GM18519 (cell line): ENCODE results near the gene TMEM87A.
A peak's percentile ranks its signal among the peaks of the same experiment; 100 is the strongest.

Experiments
- ATAC-seq: cut with Tn5 transposase; IDR thresholded peaks from one replicate; pipeline ENCODE4 v1.9.1; 2021; ENCODE audit warnings: mild to moderate bottlenecking, moderate library complexity; ENCODE audit not compliant: unreplicated experiment, low FRiP score

Gene TMEM87A

GRCh38 chr15:42210696-42211095 is 62.5 kb downstream of the TMEM87A start:
- no peak for ATAC-seq

DNA sequence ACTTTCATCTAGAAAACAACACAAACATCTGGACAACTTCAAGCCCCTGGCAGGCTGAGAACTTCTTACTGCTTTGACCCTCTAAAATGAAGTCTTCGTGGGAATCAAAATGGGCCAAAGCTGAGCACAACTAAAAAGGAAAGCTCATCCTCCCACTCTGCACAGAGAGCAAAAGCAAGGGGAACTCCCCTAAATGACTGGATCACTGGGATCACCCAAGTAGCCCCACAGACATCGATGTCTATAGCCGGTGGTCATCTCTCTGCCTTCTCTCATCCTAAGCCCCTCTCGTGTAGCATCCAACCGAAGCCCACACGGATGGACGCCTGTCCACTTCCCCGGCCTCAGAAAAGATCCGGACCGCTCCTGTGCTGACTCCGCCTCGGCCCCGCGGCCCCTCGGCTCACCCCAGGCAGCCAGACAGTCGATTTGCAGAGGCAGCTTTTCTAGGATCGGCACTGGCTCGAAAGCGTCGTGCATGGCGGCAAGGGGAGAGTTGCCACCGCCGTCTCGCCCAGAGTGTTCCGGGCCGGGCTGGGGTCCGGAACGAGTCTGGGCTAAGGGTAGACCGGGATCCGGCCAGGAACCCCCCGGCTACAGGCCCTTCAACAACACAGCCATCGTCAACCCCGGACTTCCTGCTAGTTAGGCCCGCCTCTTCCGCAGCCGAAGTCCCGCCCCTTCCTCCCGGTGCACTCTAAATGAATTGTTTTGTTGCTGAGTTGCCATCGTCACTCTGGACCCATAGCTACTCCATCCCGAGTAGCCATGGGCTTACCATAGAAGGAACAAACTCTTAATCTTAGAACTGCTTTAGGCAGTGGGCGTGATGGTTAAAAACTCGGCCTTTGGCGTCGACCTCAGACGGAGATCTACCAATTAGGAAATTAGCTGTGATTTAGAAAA is 65.3 kb downstream of the TMEM87A start, which contains the start of gene VPS39:
VPS39 (minus strand) TSS at position 631 of the 906 bp plus-strand sequence; CDS start at position 480, 151 bp downstream.
- peak; percentile 60 for ATAC-seq

DNA sequence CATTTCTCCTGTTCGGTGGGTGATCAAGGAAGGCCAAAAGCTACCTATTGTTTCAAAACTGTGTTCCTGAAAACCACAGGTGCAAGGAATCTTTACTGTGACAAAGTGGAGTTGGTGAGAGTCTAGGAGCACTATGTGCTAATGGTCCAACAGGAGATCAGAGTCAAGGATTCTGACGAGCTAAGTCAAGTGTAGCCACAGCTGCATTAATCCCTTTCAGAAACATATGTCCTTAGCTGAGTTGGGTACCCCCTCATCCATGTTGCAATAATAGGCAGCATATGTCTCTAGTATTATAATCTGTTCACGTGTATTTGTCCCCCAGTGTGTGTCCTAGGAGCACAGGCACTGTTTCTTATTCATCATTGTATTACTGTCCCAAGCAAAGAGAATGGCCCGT is 66.8 kb downstream of the TMEM87A start:
- ATAC-seq, result no peak

- ATAC-seq, result no peak
Observed at GRCh38 chr15:42203891-42204290, 69.3 kb downstream of the TMEM87A start.

DNA sequence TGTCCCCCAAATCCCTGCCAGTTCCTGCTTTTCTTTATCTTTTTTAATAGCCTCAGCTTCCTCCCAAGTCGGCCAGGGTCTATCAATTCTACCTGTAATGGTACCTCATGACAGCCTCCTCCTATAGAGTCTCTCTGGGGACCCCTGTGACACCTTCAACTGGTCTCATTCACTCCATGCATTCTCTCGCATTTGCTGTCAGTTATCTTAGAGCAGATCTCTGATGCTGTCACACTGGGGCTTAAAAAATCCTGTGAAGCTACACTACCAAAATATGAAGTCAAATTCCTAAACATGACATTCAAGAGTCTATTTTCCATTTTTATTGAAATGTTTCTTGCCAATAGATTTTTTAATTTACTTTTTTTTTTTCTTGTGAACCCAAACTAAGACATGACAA is 70.6 kb downstream of the TMEM87A start:
- no peak for ATAC-seq

GRCh38 chr15:42201801-42202200 is 71.4 kb downstream of the TMEM87A start:
- ATAC-seq, result no peak

DNA sequence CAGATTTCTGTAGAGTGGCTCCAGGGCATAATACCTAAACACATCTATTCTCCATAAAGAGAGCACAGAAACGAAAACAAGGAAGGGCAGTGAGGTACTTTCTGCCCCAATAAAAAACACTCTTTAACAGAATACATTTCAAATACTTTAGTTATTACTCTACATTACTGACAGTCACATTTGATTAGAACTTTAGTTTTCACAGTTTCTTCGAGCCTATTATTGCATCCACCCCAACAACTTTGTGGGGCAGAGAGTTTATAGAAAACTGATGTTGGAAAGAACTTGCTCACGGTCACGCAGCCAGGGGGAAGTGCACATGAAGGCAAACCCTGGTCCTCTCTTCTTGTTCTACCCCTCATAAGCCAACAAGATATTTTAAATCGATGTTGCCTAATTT is 74.1 kb downstream of the TMEM87A start:
- no peak for ATAC-seq

DNA sequence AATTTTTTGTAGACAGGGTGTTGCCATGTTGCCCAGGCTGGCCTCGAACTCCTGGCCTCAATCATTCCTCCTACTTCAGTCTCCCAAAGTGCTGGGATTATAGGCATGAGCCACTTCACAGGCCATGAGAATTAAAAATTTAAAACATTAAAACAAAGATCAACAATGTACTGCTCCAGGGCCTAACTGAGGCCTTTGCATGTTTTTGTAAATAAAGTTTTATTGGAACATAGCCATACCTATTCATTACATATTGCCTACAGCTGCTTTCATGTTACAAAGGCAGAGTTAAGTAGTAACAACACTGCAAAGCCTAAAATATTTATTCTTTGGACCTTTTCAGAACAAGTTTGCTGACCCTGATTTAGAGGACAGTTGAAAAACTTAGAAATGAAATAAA is 74.7 kb downstream of the TMEM87A start:
- ATAC-seq, result no peak

- ATAC-seq, result no peak
Observed at GRCh38 chr15:42194513-42194912, 78.7 kb downstream of the TMEM87A start.

GRCh38 chr15:42193383-42193782 is 79.8 kb downstream of the TMEM87A start:
- ATAC-seq, result no peak

DNA sequence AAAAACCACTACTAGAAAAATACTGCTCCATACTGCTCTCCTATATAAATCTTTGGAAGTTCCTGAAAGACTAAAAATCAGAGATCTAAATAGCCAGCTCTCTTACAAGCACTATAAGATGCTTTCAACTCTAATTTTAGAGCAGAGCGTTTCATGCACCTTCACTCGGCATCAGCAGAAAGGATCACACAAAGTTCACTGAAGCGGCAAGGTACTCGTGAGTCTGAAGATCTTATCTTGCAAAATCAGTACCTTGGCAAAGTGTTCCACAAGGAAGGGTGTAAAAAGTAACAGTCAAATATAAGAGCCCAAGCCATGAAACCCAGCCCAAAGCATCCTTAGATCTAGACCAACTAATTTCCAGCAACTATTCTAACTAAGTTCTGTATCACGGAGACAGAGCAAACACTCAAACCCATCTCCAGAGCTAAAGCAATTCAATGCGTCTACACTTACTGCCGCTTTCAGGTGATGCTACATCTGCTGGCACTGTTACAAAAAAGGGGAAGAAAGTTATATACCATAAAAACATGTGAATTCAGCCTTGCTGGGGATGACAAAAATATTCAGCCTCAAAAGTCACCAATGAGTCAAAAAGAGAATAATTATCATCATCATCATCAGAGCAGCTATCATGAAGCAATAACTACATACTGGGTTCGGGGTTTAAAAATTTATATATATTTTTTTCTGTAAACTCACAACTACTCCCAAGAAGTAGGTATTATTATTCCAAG is 81.5 kb downstream of the TMEM87A start:
- ATAC-seq, result no peak

DNA sequence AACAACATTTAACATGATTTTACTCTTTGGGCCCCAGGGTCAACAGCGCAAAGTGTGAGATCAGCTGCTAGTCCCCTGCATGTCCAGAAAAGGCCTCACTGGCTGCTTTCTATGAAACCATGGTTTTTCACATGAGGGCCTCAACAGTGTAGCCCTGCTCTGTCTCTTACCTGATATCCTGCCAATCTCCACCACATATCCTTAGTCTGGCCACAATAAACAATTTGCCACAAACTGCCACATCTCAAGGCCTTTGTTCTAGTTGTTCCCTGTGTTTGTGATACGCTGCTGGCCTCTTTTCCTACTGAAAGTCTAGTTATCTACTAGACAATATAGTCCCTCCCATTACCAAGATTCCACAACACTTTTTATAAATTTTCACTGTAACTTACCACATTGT is 82.9 kb downstream of the TMEM87A start:
- ATAC-seq, result no peak

- ATAC-seq, result no peak
Observed at GRCh38 chr15:42185801-42186200, 87.4 kb downstream of the TMEM87A start.

GRCh38 chr15:42184736-42185135 is 88.5 kb downstream of the TMEM87A start:
- ATAC-seq, result no peak

DNA sequence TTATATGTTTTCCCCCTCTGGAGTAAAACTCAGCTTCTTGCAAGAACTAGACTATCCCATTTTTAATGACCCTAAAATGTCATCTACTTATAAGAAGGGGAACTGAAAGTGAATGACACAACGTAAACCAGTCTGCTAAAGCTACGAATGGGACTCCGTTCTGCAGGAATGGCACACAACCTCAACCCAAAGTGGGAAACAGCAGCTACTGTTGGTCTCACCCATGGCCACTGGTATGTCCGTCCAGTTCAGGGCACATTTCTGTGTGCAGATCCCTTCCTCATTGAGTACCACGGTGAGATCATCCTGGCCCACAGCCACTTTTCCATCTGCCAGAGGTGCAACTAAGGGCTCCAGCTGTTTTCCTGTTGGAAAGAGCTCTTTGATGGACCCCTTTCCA is 88.9 kb downstream of the TMEM87A start:
- no peak for ATAC-seq

DNA sequence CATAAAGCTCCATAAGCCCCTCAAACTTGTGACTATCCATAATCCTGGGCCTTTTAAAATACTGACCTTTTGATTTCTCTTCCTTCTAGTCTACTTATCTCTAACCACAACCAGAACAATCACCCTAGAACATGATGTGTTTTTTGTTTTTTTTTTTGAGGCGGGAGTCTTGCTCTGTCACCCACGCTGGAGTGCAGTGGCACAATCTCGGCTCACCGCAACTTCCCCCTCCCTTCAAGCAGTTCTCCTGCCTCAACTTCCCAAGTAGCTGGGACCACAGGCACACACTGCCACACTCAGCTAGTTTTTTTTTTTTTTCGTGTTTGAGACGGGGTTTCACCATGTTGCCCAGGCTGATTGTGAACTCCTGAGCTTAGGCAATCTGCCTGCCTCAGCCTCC is 90.3 kb downstream of the TMEM87A start:
- ATAC-seq, result no peak

DNA sequence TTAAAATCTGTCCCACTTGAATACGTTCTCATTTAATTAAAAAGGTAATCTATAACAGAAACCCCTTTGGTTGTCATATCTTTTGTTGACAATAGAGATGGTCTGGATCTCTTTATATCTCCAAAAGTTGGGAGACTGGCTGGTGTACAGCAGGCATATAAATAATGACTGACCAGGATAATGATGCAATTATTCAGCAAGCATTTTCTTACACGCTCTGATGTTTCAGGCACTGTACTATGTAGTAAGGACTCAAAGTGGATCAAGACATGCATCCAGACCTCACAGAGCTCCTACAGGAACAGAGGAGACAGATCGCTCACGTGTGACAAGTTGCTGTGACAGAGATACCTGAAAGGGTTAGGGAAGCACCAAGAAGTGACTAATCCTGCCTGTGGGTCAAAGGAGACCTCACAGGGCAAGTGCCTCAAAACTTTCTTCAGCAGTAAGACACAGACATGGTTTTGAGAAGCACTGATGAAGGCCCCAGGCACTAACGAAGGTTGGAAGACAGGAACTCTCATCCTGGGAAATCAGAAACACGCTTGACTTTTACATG is 90.8 kb downstream of the TMEM87A start:
- ATAC-seq, result no peak

DNA sequence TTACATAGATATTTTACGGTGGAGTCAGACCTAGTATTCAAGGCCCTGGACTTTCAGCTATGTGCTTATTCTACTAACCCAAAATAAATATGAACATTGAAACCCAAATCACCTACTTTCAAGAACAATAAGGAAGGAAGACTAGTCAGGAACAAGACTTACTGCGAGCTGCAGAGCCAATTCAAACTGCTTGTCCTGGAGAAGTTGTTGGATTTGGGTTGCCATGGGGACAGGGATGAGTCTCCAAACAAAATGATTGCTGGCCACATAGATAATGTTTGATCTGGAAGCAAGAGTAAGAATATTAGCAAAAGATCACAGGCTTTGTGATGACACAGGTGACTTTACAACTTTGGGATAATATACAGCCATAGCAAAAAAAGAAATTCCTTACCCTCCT is 95.2 kb downstream of the TMEM87A start:
- no peak for ATAC-seq

DNA sequence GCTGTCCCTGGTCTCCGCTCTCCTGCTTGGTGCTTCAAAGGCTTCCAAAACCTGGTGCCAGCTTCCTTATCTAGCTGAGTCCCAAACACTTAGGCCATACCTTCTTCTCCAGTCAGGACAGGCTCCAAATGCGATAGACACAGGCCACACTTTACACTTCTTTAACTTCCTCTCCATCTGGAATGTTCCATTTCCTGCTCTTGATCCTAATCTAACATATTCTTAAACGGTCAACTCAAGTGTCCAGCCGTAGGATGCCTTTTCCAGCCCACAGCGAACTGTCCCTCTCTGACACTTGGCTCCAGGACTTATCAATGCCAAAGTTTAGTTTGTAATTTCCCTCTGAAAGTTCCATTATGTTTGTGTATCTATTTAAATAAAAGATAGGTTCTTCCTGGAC is 97.6 kb downstream of the TMEM87A start:
- no peak for ATAC-seq

DNA sequence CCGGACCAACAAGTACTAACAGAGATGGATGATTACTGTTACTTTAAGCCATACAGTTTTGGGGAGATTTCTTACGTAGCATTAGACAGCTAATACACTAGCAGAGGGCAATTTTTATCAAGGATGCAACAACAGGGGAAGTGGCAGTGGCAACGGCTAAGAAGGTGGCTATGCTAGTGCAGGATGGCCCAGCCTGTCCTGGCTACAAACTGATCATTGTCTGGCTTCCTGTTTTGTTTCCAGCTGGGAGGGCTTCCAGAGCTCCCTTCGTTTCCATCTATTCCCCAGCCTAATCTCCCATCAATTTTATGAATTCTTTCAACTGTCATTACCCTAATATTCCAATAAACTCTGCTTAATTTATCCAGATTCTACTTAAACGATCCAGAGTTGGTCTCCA is 100.8 kb downstream of the TMEM87A start:
- ATAC-seq, result no peak

- ATAC-seq, result no peak
Observed at GRCh38 chr15:42171795-42172194, 101.4 kb downstream of the TMEM87A start.
